Tibial artery (tissue), 4 donors: ENCODE measurements around the gene RAD51B.

ENCODE experiments used
- DNase-seq, 2 donors: peaks; one replicate each; pipeline ENCODE4 v3.0.0-alpha.2; 2019
- H3K27ac ChIP-seq, 2 donors: fragments of 200-600 bp; sonication (generic) in 1 of 2; 1 replicate in 1 of 2; 2 replicates in 1 of 2; pipeline ENCODE4 v1.5.1; 2018 to 2019; ENCODE audit warnings: mild to moderate bottlenecking in 1 of 2
- H3K27me3 ChIP-seq, 2 donors: fragments of 200-600 bp; sonication (generic) in 1 of 2; one replicate each; pipeline versions ENCODE4 v1.5.1 to v1.6.0; 2016 to 2019
- H3K36me3 ChIP-seq, 3 donors: fragments of 200-600 bp; sonication (generic) in 2 of 3; one replicate each; pipeline ENCODE4 v1.5.1; 2016 to 2019; ENCODE audit warnings: mild to moderate bottlenecking in 2 of 3
- H3K4me1 ChIP-seq, 4 donors: fragments of 200-600 bp; sonication (generic) in 2 of 4; 1 replicate in 3 of 4; 2 replicates in 1 of 4; pipeline ENCODE4 v1.5.1; 2016 to 2019
- H3K4me3 ChIP-seq, 2 donors: fragments of 200-600 bp; sonication (generic) in 1 of 2; 1 replicate in 1 of 2; 2 replicates in 1 of 2; pipeline ENCODE4 v1.5.1; 2018 to 2019; ENCODE audit warnings: mild to moderate bottlenecking in 2 of 2
- H3K9me3 ChIP-seq, 3 donors: fragments of 200-600 bp; sonication (generic) in 1 of 3; one replicate each; pipeline ENCODE4 v1.5.1; 2016 to 2019
- intact Hi-C: fragments of 100-400 bp; cut with DNase I; formaldehyde crosslinking; loops from one replicate; pipeline ENCODE4 v1.15.0; 2023; ENCODE audit warnings: low total_unique reads
- TF ChIP-seq, protein P1 (sequence below), 2 experiments: fragments of 200-600 bp in 1 of 2; fragments of 450-650 bp in 1 of 2; IDR thresholded peaks; one replicate each; pipeline ENCODE4 v1.5.1; 2017 to 2019; ENCODE audit warnings: antibody characterized with exemption in 2 of 2, mild to moderate bottlenecking in 1 of 2, moderate library complexity in 1 of 2

RAD51B gene

DNA sequence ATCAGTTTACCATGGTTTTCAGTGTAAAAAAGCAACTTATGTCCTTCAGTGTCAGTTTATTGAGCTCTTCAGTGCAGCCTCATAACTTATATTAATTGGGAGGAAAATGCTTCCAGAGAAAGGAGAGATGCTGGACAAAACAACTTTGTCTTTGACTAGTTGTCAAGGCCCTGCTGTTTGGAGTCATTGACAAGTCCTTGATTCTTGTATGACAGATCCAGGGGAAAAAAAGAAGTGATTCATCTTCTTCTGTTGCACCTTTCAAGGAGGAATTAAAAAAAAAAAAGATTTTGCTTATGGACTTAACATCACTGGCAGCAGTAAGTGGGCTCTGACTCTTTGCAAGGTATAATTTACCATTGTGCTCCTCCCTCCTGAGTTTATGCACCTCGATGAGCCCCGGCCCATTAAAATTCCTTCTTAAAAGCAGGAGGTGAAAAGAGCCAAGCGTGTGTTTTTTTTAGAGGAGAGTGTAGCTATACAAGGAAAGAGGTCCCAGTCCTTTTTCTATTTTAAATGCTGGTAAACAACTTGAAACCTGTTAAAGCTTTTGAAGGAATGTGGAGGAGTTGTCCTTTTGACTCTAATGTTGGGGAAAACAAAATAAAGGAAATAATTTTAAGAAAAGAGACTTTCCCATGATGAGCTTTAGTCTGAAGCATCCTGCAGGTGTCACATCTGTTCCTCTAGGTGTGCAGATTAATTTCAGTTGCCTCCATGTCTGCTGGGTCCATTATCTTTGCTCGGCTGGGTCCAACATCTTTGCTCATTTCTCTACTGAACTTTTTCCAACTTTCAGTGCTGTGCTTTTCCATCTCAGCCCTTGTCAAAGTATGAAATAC lies 431.6 kb downstream of the RAD51B start:
- intact Hi-C loops = no loop called here
- TF ChIP-seq, protein P1, sequence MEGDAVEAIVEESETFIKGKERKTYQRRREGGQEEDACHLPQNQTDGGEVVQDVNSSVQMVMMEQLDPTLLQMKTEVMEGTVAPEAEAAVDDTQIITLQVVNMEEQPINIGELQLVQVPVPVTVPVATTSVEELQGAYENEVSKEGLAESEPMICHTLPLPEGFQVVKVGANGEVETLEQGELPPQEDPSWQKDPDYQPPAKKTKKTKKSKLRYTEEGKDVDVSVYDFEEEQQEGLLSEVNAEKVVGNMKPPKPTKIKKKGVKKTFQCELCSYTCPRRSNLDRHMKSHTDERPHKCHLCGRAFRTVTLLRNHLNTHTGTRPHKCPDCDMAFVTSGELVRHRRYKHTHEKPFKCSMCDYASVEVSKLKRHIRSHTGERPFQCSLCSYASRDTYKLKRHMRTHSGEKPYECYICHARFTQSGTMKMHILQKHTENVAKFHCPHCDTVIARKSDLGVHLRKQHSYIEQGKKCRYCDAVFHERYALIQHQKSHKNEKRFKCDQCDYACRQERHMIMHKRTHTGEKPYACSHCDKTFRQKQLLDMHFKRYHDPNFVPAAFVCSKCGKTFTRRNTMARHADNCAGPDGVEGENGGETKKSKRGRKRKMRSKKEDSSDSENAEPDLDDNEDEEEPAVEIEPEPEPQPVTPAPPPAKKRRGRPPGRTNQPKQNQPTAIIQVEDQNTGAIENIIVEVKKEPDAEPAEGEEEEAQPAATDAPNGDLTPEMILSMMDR (IDR thresholded peaks at IDR 0.05) = no peak
- H3K4me1 ChIP-seq = peaks cover 0 to 75% (median 60%) of the 10 kb centered on the region in 4 donors

DNA sequence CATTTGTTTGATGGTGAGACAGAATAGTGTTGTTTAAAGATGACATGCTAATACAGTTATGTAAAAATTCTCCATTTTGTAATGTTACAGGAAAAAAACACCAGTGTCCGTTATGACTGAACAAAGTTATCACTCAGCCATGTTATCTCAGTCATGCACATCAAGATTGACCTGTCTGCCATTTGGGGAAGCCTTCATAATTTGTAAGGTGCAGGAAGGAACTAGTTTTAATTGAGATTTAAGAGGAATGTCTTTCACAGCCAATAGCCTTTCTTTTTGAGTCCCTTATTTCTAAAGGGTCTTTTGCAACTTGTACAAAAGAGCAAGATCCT lies 432.2 kb downstream of the RAD51B start:
- intact Hi-C loops = no loop called here

More for the DNA sequence above, 431.6 kb downstream of the RAD51B start:
- H3K9me3 ChIP-seq = no peaks in the 10 kb centered on the region
- H3K36me3 ChIP-seq = no peaks in the 10 kb centered on the region
- H3K4me3 ChIP-seq = no peak overlapping the region
- DNase-seq = no peak
- peak overlapping the region; percentile 87 to 89 for H3K27ac ChIP-seq
- H3K27me3 ChIP-seq = no peaks in the 10 kb centered on the region

DNA sequence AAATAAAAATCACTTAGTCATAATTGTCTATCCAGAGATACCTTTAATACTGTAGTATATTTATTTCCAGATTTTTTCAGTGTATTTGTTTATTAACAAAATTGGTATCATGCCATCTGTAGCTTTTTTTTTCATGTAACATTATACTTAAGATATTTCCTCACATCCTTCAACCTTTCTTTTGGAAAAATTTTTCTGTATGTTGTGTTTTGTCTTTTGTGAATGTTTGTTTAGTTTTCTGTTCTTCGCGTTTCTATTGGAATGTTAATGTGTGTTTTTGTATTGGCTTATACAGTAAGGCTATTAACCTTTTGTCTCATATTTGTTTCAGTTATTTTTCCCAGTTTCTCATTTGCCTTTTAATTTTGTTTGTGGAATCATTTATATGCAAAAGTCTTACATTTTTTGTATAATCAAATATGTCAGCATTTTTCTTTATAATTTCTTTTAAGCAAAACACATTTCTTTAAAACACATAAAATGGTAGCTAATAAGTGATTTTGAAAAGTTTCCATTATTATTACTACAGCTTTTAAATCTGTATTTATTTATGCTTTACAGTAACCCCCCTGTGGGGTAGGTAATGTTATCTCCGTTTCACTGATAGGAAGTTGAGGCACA lies 433.7 kb downstream of the RAD51B start:
- TF ChIP-seq, protein P1 (IDR thresholded peaks at IDR 0.05) = no peak
- no peak for DNase-seq
- H3K4me3 ChIP-seq = no peak overlapping the region
- intact Hi-C loops = no loop called here
- H3K9me3 ChIP-seq = no peaks in the 10 kb centered on the region
- H3K27me3 ChIP-seq = no peaks in the 10 kb centered on the region
- H3K4me1 ChIP-seq = peaks cover 0 to 58% (median 40%) of the 10 kb centered on the region in 4 donors
- H3K27ac ChIP-seq = peak overlapping the region in 1 of 2 donors; percentile 87
- no peaks in the 10 kb centered on the region for H3K36me3 ChIP-seq

More for the DNA sequence above, 432.2 kb downstream of the RAD51B start:
- Histone ChIP-seq H3K36me3 (no peaks in the 10 kb centered on the region), H3K4me3 (no peak overlapping the region), H3K4me1 (peaks cover 0 to 73% (median 55%) of the 10 kb centered on the region in 4 donors), H3K27me3 (no peaks in the 10 kb centered on the region), H3K9me3 (no peaks in the 10 kb centered on the region), H3K27ac (peak overlapping the region; percentile 87 to 89)
- TF ChIP-seq, protein P1 (IDR thresholded peaks at IDR 0.05) = no peak
- no peak for DNase-seq

DNA sequence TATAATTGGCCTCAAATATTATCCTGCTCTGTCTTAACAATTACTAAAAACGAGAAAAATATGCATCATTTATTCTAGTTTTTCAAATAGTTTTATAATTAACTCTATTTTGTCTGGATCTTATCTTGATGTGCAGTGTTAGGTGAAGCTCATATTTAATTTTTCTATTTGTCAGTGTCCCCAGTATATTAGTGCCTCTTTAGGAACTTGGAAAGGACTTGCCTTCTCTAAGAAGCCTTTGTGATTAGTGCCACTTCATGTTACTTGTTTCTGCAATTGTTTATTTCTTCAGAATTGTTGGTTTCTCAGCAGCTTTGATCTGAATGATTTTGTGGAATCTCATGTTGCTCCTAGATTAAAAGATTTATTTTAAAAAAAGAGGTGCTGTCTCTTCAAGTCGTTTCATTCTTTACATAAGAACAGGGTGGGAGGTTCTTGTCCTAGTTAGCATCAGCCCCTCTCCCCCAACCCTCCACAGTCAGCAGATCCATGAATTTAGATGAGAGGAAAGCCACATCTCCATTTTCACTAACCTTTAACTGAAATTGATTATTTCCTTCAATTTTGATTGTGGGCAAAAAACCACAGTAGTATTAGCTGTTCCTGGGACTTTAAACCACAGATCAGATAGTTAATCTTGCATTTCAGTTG lies 434.4 kb downstream of the RAD51B start:
- no peaks in the 10 kb centered on the region for H3K27me3 ChIP-seq
- TF ChIP-seq, protein P1 (IDR thresholded peaks at IDR 0.05) = no peak
- H3K36me3 ChIP-seq = no peaks in the 10 kb centered on the region
- intact Hi-C loops = no loop called here
- H3K9me3 ChIP-seq = no peaks in the 10 kb centered on the region
- no peak overlapping the region for H3K4me3 ChIP-seq
- H3K4me1 ChIP-seq = peaks cover 0 to 50% (median 33%) of the 10 kb centered on the region in 4 donors
- H3K27ac ChIP-seq = no peak overlapping the region
- no peak for DNase-seq

DNA sequence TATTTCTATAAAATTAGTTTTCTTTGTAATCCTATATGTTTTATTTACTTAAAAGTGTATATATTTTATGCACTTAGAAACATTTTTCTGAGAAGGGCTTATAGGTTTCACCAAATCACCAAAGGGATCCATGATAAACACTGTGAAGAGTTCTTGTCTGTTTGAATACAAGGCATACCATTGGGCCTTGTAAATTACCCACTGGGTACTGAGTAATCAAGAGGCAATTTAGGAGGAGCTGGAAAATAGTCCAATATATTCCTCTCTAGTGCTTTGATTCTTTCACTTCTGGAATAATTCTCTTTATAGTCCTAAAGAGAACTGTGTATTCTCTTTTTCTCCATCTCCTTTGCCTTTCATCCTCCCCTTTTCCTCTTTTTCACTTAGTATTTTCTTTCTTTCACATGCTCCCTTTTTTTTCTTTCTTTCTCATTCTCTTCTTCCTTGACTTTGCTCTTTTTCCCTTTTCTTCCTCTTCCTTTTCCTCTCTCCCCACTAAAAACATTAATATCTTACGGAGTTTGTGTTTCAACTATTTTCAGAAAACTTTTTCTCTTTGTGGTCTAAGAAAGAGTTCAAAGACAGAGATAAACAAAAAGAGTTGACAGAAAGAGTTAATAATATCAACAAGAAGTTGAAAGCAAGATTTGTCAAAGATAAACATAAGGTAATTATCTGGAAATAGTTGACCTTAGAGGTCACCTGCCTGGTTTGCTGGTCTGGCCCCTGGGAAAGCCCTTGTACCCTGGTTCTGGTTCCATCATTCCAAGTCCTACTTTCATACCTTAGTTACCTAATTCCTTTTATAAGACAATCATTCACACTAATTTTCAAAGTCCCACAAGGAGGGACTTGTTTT lies 435.3 kb downstream of the RAD51B start:
- TF ChIP-seq, protein P1 (IDR thresholded peaks at IDR 0.05) = no peak

More for the DNA sequence above, 435.3 kb downstream of the RAD51B start:
- DNase-seq = no peak
- Histone ChIP-seq H3K36me3 (no peaks in the 10 kb centered on the region), H3K27ac (no peak overlapping the region), H3K4me1 (peaks cover 0 to 41% (median 26%) of the 10 kb centered on the region in 4 donors), H3K27me3 (no peaks in the 10 kb centered on the region), H3K9me3 (no peaks in the 10 kb centered on the region), H3K4me3 (no peak overlapping the region)
- intact Hi-C loops = no loop called here
